A673 (cell line): Measurements from ENCODE around the gene EDN3. TPM values are rescaled to one million over a fixed set of nuclear protein-coding genes. Genes with fewer than 3 reads are reported as not detected.

Experiments
- BruUV-seq: library from RNA; stranded (reverse); fragments of 400-500 nt; replicated peaks from 2 replicates; lab custom pipeline; 2021; lab: Mats Ljungman, UMichigan
- CTCF ChIA-PET: fragments of 300-600 bp; sonication (Branson Sonifier 250); formaldehyde crosslinking; loops from one replicate; lab custom pipeline; 2022; ENCODE audit warnings: antibody characterized with exemption; lab: Charles Lee
- POLR2A ChIA-PET: fragments of 300-600 bp; sonication (Branson Sonifier 250); formaldehyde crosslinking; loops from one replicate; lab custom pipeline; 2022; ENCODE audit warnings: antibody characterized with exemption; ENCODE audit not compliant: low non-redundant PET; lab: Charles Lee
- DNase-seq: peaks from one replicate; pipeline ENCODE4 v3.0.0-alpha.2; 2015; ENCODE audit warnings: low spot score
- H3K27ac ChIP-seq: fragments of 200-600 bp; sonication (generic); 2 replicates; pipeline ENCODE4 v1.5.1; 2016; ENCODE audit warnings: mixed run types, low read depth, mild to moderate bottlenecking, mixed read lengths, antibody characterized with exemption, low read length; ENCODE audit not compliant: poor library complexity, severe bottlenecking
- H3K27me3 ChIP-seq: fragments of 200-600 bp; sonication (generic); replicated peaks from 2 replicates; pipeline ENCODE4 v1.6.1; 2017; ENCODE audit warnings: mixed run types, low read depth, mild to moderate bottlenecking, mixed read lengths, antibody characterized with exemption, low read length; ENCODE audit not compliant: insufficient read depth, poor library complexity
- H3K36me3 ChIP-seq: fragments of 200-600 bp; sonication (generic); 2 replicates; pipeline ENCODE4 v1.6.1; 2016; ENCODE audit warnings: mixed run types, mild to moderate bottlenecking, mixed read lengths, antibody characterized with exemption, low read length; ENCODE audit not compliant: insufficient read depth, poor library complexity, severe bottlenecking
- H3K4me1 ChIP-seq: fragments of 200-600 bp; sonication (generic); 2 replicates; pipeline ENCODE4 v1.6.1; 2017; ENCODE audit warnings: mixed run types, mild to moderate bottlenecking, mixed read lengths, antibody characterized with exemption, low read length; ENCODE audit not compliant: insufficient read depth, poor library complexity, severe bottlenecking
- H3K4me3 ChIP-seq: fragments of 200-600 bp; sonication (generic); 2 replicates; pipeline ENCODE4 v1.5.1; 2016; ENCODE audit warnings: low read depth, mixed run types, mild to moderate bottlenecking, mixed read lengths, low read length; ENCODE audit not compliant: poor library complexity, severe bottlenecking
- H3K9me3 ChIP-seq: fragments of 200-600 bp; sonication (generic); 2 replicates; pipeline ENCODE4 v1.6.1; 2016; ENCODE audit warnings: mixed run types, low read depth, mild to moderate bottlenecking, mixed read lengths, antibody characterized with exemption, low read length; ENCODE audit not compliant: poor library complexity, severe bottlenecking
- CTCF ChIP-seq: fragments of 300-800, 200-600 bp; sonication (generic); conservative IDR thresholded peaks from 2 replicates; pipeline ENCODE4 v1.5.1; 2017; ENCODE audit warnings: low read depth, mild to moderate bottlenecking, antibody characterized with exemption, low read length, moderate library complexity, mixed read lengths
- EZH2 ChIP-seq: fragments of 200-600 bp; sonication (generic); IDR thresholded peaks from 2 replicates; pipeline ENCODE4 v1.6.1; 2017; ENCODE audit warnings: borderline replicate concordance, low read depth, mild to moderate bottlenecking, mixed read lengths, antibody characterized with exemption, low read length; ENCODE audit not compliant: poor library complexity, severe bottlenecking
- intact Hi-C: fragments of 100-400 bp; cut with micrococcal nuclease; formaldehyde crosslinking; loops from one replicate; pipeline ENCODE4 v1.10.0; 2022; ENCODE audit not compliant: unreplicated experiment
- total RNA-seq: library from RNA; stranded (reverse); gene quantifications from 2 replicates; pipeline ENCODE4 v1.2.3, GENCODE V29; 2021

EDN3 gene
- total RNA-seq, 1 experiment from 2014 or later: not detected

GRCh38 chr20:59270380-59270779 lies 30.0 kb upstream of the EDN3 start:
- Histone ChIP-seq H3K4me1 (no peaks in the 10 kb centered on the region), H3K36me3 (no peaks in the 10 kb centered on the region), H3K27me3 (peaks cover 91% of the 10 kb centered on the region), H3K4me3 (no peak overlapping the region), H3K27ac (no peak overlapping the region), H3K9me3 (no peaks in the 10 kb centered on the region)
- ChIA-PET POLR2A (no interaction called here), CTCF (no interaction called here)
- no peak for DNase-seq
- intact Hi-C loops: no loop called here
- no peak for TF ChIP-seq EZH2
- no TSS peak for BruUV-seq

- no TSS peak for BruUV-seq
- ChIA-PET POLR2A (no interaction called here), CTCF (no interaction called here)
- intact Hi-C loops: no loop called here
- no peaks in the 10 kb centered on the region for H3K9me3 ChIP-seq
- DNase-seq: no peak
- H3K4me3 ChIP-seq: no peak overlapping the region
- peaks cover 82% of the 10 kb centered on the region for H3K27me3 ChIP-seq
- H3K4me1 ChIP-seq: no peaks in the 10 kb centered on the region
- no peaks in the 10 kb centered on the region for H3K36me3 ChIP-seq
- no peak overlapping the region for H3K27ac ChIP-seq
- TF ChIP-seq CTCF (no peak), EZH2 (no peak)
Observed at GRCh38 chr20:59273739-59274357, 26.6 kb upstream of the EDN3 start.

GRCh38 chr20:59276938-59277337 lies 23.5 kb upstream of the EDN3 start:
- peaks cover 84% of the 10 kb centered on the region for H3K27me3 ChIP-seq
- H3K9me3 ChIP-seq: no peaks in the 10 kb centered on the region
- intact Hi-C loops: no loop called here
- no peak overlapping the region for H3K4me3 ChIP-seq
- H3K27ac ChIP-seq: no peak overlapping the region
- ChIA-PET CTCF (no interaction called here), POLR2A (no interaction called here)
- no peak for DNase-seq
- no TSS peak for BruUV-seq
- H3K4me1 ChIP-seq: no peaks in the 10 kb centered on the region
- TF ChIP-seq EZH2 (no peak), CTCF (no peak)
- H3K36me3 ChIP-seq: no peaks in the 10 kb centered on the region

- BruUV-seq: no TSS peak
- Histone ChIP-seq H3K27ac (no peak overlapping the region), H3K27me3 (peaks cover 55% of the 10 kb centered on the region), H3K9me3 (no peaks in the 10 kb centered on the region), H3K4me1 (no peaks in the 10 kb centered on the region), H3K36me3 (no peaks in the 10 kb centered on the region), H3K4me3 (no peak overlapping the region)
- CTCF ChIA-PET: no interaction called here
- intact Hi-C loops: no loop called here
- TF ChIP-seq CTCF (no peak), EZH2 (no peak)
- POLR2A ChIA-PET: no interaction called here
- DNase-seq: no peak
Observed at GRCh38 chr20:59284470-59284869, 15.9 kb upstream of the EDN3 start.
